Measurements from ENCODE around the gene CMTM4.

CMTM4 gene

GRCh38 chr16:66658143-66658859 is 38.2 kb downstream of the CMTM4 start:
- Histone ChIP-seq H3K27me3 (ENCODE audit: low read length) (0 out of 2 replicates have a peak, but pooled peaks cover 3% of the 10 kb centered on the region), H3F3A (ENCODE audit: insufficient read depth) (no peaks in the 10 kb centered on the region), H3K36me3 (ENCODE audit: low read length) (no peaks in the 10 kb centered on the region), H3K27ac (ENCODE audit: low read depth, low read length) (no peak overlapping the region), H3K9ac (ENCODE audit: low read length) (no peak overlapping the region), H3K9me3 (ENCODE audit: insufficient read depth, low read length) (no peaks in the 10 kb centered on the region), H3K79me2 (ENCODE audit: insufficient read depth, low read length) (no peaks in the 10 kb centered on the region), H3K4me2 (ENCODE audit: low read depth, low read length, poor library complexity, severe bottlenecking) (no peak overlapping the region), H3K4me3 (ENCODE audit: insufficient read depth, low read length, poor library complexity, severe bottlenecking) (no peak overlapping the region), H3K9me2 (replicated peaks; ENCODE audit: insufficient read depth, low read length) (no peaks in the 10 kb centered on the region), H4K20me1 (ENCODE audit: low read depth, low read length) (no peaks in the 10 kb centered on the region), H2AFZ (ENCODE audit: low read depth, low read length, severe bottlenecking) (no peak overlapping the region)
- TF ChIP-seq EZH2phosphoT487 (conservative IDR thresholded peaks at IDR 0.05; ENCODE audit: low read length), result no peak
- TF ChIP-seq, protein P1, sequence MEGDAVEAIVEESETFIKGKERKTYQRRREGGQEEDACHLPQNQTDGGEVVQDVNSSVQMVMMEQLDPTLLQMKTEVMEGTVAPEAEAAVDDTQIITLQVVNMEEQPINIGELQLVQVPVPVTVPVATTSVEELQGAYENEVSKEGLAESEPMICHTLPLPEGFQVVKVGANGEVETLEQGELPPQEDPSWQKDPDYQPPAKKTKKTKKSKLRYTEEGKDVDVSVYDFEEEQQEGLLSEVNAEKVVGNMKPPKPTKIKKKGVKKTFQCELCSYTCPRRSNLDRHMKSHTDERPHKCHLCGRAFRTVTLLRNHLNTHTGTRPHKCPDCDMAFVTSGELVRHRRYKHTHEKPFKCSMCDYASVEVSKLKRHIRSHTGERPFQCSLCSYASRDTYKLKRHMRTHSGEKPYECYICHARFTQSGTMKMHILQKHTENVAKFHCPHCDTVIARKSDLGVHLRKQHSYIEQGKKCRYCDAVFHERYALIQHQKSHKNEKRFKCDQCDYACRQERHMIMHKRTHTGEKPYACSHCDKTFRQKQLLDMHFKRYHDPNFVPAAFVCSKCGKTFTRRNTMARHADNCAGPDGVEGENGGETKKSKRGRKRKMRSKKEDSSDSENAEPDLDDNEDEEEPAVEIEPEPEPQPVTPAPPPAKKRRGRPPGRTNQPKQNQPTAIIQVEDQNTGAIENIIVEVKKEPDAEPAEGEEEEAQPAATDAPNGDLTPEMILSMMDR (IDR thresholded peaks at IDR 0.05; ENCODE audit: insufficient read depth, low read length, poor library complexity, severe bottlenecking), result no peak

DNA sequence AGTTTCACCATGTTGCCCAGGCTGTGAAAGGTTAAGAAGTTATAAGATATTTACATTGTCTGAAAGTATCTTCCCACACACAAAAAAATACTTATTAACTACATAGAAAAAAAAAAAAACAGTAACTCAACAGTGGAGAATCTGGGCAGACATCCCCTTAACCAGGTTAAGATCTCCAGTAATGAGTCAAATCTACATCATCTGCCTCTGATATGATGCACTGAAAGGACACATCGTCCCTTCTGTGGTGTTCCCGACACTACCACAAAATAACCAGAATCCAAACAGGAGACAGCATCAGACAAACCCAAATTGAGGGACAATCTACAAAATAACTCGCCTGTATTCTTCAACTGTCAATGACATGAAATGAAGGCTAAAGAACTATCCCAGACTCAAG is 40.0 kb downstream of the CMTM4 start:
- Histone ChIP-seq H3K36me3 (ENCODE audit: low read length) (no peaks in the 10 kb centered on the region), H3K4me2 (ENCODE audit: low read depth, low read length, poor library complexity, severe bottlenecking) (no peak overlapping the region), H3K9me3 (ENCODE audit: insufficient read depth, low read length) (no peaks in the 10 kb centered on the region), H3K27me3 (ENCODE audit: low read length) (0 out of 2 replicates have a peak, but pooled peaks cover 3% of the 10 kb centered on the region), H3F3A (ENCODE audit: insufficient read depth) (no peaks in the 10 kb centered on the region), H4K20me1 (ENCODE audit: low read depth, low read length) (no peaks in the 10 kb centered on the region), H3K9ac (ENCODE audit: low read length) (no peak overlapping the region), H3K27ac (ENCODE audit: low read depth, low read length) (no peak overlapping the region), H2AFZ (ENCODE audit: low read depth, low read length, severe bottlenecking) (no peak overlapping the region), H3K79me2 (ENCODE audit: insufficient read depth, low read length) (no peaks in the 10 kb centered on the region), H3K4me3 (ENCODE audit: insufficient read depth, low read length, poor library complexity, severe bottlenecking) (no peak overlapping the region), H3K9me2 (replicated peaks; ENCODE audit: insufficient read depth, low read length) (no peaks in the 10 kb centered on the region)
- TF ChIP-seq, protein P1 (IDR thresholded peaks at IDR 0.05; ENCODE audit: insufficient read depth, low read length, poor library complexity, severe bottlenecking), result no peak
- TF ChIP-seq EZH2phosphoT487 (conservative IDR thresholded peaks at IDR 0.05; ENCODE audit: low read length), result no peak

DNA sequence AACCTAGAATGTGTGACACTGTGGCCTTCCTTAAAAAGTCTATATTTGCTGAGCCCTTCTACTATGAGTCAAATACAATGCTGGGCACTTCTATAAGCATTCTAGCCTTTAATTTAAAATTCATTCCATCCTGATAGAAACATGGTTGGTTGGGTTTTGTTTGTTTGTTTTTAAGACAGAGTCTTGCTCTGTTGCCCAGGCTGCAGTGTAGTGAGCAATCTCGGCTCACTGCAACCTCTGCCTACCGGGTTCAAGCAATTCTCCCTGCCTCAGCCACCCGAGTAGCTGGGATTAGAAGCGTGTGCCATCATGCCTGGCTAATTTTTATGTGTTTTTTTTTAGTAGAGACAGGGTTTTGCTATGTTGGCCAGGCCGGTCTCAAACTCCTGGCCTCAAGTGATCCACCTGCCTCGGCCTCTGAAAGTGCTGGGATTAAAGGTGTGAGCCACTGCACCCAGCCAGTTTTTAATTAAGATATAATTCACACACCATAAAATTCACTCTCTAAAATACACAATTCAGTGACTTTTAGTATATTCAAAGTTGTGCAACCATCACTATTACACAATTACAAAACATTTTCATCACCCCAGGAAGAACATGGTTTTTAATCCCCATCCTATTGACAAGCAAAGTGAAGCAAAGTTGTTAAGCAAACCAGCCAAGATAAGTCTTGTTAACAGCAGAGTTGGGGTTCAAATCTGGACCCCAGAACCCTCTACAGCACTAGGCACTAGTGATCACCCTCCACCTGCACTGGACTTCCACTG is 42.8 kb downstream of the CMTM4 start:
- no peak overlapping the region for H3K9ac ChIP-seq (ENCODE audit: low read length)
- H2AFZ ChIP-seq (ENCODE audit: low read depth, low read length, severe bottlenecking), result no peak overlapping the region
- H3K27ac ChIP-seq (ENCODE audit: low read depth, low read length), result no peak overlapping the region
- no peak overlapping the region for H3K4me2 ChIP-seq (ENCODE audit: low read depth, low read length, poor library complexity, severe bottlenecking)
- H3K9me2 ChIP-seq (replicated peaks; ENCODE audit: insufficient read depth, low read length), result no peaks in the 10 kb centered on the region
- H4K20me1 ChIP-seq (ENCODE audit: low read depth, low read length), result no peaks in the 10 kb centered on the region
- H3K79me2 ChIP-seq (ENCODE audit: insufficient read depth, low read length), result no peaks in the 10 kb centered on the region
- no peak overlapping the region for H3K4me3 ChIP-seq (ENCODE audit: insufficient read depth, low read length, poor library complexity, severe bottlenecking)
- no peaks in the 10 kb centered on the region for H3K36me3 ChIP-seq (ENCODE audit: low read length)
- H3F3A ChIP-seq (ENCODE audit: insufficient read depth), result no peaks in the 10 kb centered on the region
- TF ChIP-seq, protein P1 (IDR thresholded peaks at IDR 0.05; ENCODE audit: insufficient read depth, low read length, poor library complexity, severe bottlenecking), result no peak
- no peak for TF ChIP-seq EZH2phosphoT487 (conservative IDR thresholded peaks at IDR 0.05; ENCODE audit: low read length)
- no peaks in the 10 kb centered on the region for H3K9me3 ChIP-seq (ENCODE audit: insufficient read depth, low read length)
- H3K27me3 ChIP-seq (ENCODE audit: low read length), result no peaks in the 10 kb centered on the region

Data from SU-DHL-6 (cell line).